PFSK-1 (cell line): ENCODE measurements around the gene STIM2.

Experiments
- POLR2AphosphoS5 ChIP-seq: IDR thresholded peaks from 2 replicates; pipeline ENCODE4 v1.6.1; 2012; ENCODE audit warnings: low read depth, mild to moderate bottlenecking, control low read depth, low read length, moderate library complexity
- REST ChIP-seq, 2 experiments: IDR thresholded peaks; 2 replicates each; pipeline versions ENCODE4 v1.6.1 to v1.8.0; 2011 to 2012; ENCODE audit warnings: low read depth in 2 of 2, low read length in 2 of 2, control low read depth in 1 of 2, inconsistent platforms in 1 of 2, mild to moderate bottlenecking in 1 of 2, moderate library complexity in 1 of 2; ENCODE audit not compliant: insufficient read depth in 1 of 2
- SIN3A ChIP-seq: IDR thresholded peaks from 2 replicates; pipeline ENCODE4 v1.6.1; 2012; ENCODE audit warnings: mild to moderate bottlenecking, low read length, moderate library complexity, borderline replicate concordance; ENCODE audit not compliant: insufficient read depth
- TAF1 ChIP-seq: IDR thresholded peaks from 2 replicates; pipeline ENCODE4 v1.6.1; 2012; ENCODE audit warnings: low read length, control low read depth, borderline replicate concordance; ENCODE audit not compliant: insufficient read depth

GRCh38 chr4:26991057-26991456, 130.4 kb downstream of the STIM2 start:
- TF ChIP-seq POLR2AphosphoS5: no peak
- no peak for TF ChIP-seq REST (IDR thresholded peaks at IDR 0.05; ENCODE audit: insufficient read depth in 1 of 2, low read depth in 2 of 2, low read length in 2 of 2)
- no peak for TF ChIP-seq SIN3A
- no peak for TF ChIP-seq TAF1
